ENCODE results near the gene SKOR1. TPM values are rescaled to one million over a fixed set of nuclear protein-coding genes. Genes with fewer than 3 reads are reported as not detected.

The SKOR1 gene, protein sequence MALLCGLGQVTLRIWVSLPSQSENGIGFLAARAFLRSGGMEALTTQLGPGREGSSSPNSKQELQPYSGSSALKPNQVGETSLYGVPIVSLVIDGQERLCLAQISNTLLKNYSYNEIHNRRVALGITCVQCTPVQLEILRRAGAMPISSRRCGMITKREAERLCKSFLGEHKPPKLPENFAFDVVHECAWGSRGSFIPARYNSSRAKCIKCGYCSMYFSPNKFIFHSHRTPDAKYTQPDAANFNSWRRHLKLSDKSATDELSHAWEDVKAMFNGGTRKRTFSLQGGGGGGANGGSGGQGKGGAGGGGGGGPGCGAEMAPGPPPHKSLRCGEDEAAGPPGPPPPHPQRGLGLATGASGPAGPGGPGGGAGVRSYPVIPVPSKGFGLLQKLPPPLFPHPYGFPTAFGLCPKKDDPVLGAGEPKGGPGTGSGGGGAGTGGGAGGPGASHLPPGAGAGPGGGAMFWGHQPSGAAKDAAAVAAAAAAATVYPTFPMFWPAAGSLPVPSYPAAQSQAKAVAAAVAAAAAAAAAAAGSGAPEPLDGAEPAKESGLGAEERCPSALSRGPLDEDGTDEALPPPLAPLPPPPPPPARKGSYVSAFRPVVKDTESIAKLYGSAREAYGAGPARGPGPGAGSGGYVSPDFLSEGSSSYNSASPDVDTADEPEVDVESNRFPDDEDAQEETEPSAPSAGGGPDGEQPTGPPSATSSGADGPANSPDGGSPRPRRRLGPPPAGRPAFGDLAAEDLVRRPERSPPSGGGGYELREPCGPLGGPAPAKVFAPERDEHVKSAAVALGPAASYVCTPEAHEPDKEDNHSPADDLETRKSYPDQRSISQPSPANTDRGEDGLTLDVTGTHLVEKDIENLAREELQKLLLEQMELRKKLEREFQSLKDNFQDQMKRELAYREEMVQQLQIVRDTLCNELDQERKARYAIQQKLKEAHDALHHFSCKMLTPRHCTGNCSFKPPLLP
- total RNA-seq (1 to 10 TPM; 1.1 to 2.2 TPM), polyA plus RNA-seq (ENCODE audit: insufficient read depth, low read depth, low replicate concordance) (1.3 TPM)
- long read RNA-seq, donor 1: 0 reads
- long read RNA-seq, donor 2: 0 reads

DNA sequence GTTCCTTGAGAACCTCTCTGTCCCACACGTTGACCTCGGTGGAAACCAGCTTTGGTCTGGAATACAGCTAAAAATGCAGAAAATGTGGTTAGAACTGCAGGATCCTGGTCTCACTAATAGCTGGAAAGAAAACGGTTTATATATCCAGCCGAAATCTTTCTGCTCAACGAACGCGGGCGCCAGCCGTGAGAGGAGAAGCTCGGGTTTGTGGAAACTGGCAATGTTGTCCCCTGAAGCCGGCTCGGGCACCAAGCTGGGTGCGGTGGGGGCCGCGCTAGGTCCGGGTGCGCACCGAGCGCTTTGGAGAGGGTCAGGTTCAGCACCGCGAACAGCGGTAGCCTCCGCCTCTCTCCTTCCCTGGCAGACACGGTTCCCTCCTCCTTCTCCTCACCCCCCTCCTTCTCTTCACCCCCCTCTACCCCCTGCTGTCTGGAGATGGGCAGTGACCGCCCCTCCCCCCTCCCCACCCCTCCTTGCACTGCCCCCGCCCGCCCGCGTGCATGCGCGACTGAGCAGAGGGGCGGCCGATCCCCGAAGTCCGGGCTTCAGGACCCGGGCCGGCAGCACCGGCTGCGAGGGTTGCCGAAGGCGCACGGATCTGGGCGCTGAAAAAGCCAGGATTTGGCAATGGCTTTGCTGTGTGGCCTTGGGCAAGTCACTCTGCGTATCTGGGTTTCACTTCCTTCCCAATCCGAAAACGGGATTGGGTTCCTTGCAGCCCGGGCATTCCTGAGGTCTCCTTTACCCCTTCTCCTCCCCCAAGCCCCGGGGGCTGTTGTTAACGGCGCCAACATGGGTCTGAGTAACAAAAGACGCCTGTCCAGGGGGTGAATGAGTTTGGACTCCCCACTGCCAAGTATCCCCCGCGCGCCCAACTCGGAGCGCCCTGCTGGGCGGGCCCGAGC lies at the start of gene SKOR1:
SKOR1 (plus strand) TSS at position 534 of the 905 bp plus-strand sequence; CDS start at position 628, 94 bp downstream.
- Histone ChIP-seq H3K4me3 (no peak within 1 kb of the TSS), H3K4me1 (peaks cover 15% of the 10 kb centered on the region), H3K27me3 (peaks cover 7% of the 10 kb centered on the region), H3K27ac (no peak within 1 kb of the TSS), H3K9me3 (no peaks in the 10 kb centered on the region), H3K36me3 (ENCODE audit: low read depth, missing control alignments) (no peaks in the 10 kb centered on the region)
- DNase-seq: no peak
- intact Hi-C loops (cut with DNase I; ENCODE audit: low total_unique reads): no loop called here
- TF ChIP-seq, protein P1, sequence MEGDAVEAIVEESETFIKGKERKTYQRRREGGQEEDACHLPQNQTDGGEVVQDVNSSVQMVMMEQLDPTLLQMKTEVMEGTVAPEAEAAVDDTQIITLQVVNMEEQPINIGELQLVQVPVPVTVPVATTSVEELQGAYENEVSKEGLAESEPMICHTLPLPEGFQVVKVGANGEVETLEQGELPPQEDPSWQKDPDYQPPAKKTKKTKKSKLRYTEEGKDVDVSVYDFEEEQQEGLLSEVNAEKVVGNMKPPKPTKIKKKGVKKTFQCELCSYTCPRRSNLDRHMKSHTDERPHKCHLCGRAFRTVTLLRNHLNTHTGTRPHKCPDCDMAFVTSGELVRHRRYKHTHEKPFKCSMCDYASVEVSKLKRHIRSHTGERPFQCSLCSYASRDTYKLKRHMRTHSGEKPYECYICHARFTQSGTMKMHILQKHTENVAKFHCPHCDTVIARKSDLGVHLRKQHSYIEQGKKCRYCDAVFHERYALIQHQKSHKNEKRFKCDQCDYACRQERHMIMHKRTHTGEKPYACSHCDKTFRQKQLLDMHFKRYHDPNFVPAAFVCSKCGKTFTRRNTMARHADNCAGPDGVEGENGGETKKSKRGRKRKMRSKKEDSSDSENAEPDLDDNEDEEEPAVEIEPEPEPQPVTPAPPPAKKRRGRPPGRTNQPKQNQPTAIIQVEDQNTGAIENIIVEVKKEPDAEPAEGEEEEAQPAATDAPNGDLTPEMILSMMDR (IDR thresholded peaks at IDR 0.05): no peak
- no peak for TF ChIP-seq POLR2A (IDR thresholded peaks at IDR 0.05)
- WGBS, 2 donors: 0 to 2% methylated on average over 24 to 56 of the region's 58 CpGs

DNA sequence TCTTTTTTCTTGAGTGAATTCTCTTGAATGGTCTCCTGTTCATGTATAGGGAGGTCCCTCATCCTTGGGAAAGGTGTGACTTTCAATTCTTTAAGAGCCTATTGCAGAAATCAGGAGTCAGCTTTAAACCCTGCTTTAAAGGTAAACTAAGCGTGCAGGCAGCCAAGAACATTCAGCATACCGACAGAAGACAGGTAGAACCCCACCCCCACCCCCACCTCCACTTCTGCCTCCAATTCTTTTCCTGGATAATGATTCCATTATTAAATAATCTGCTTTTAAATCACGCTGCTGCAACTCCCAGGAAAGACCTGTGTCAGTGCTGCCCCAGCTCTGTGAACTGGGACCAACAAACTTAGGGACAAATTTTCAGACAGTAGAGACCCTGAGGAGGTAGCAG lies 49.3 kb upstream of the SKOR1 start:
- Histone ChIP-seq H3K36me3 (ENCODE audit: low read depth, missing control alignments) (no peaks in the 10 kb centered on the region), H3K27me3 (no peaks in the 10 kb centered on the region), H3K4me1 (no peaks in the 10 kb centered on the region), H3K4me3 (no peak overlapping the region), H3K27ac (no peak overlapping the region), H3K9me3 (no peaks in the 10 kb centered on the region)
- 93 to 94% methylated on average over 3 of the region's 3 CpGs for WGBS, 2 donors
- intact Hi-C loops (cut with DNase I; ENCODE audit: low total_unique reads): no loop called here
- DNase-seq: no peak
- TF ChIP-seq, protein P1 (IDR thresholded peaks at IDR 0.05): no peak
- no peak for TF ChIP-seq POLR2A (IDR thresholded peaks at IDR 0.05)

DNA sequence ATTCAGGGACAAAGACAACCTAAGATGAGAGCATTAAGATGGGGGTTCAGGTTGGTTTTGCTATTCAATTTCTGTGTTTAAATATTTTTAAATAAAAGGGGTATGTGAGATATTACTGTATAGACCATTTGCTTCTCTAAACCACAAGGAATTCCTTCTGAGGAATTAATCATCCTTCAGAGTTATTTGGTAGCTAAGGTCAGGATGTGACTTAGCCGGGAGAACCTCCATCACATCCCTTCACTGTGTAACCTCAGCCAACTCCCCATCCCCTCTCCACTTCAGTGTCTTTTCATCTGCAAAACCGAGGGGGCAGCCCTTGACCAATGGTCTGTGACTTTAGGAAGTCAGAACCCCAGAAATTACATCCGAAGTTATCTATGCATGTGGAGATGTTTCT lies 48.7 kb upstream of the SKOR1 start:
- no peak overlapping the region for H3K4me3 ChIP-seq
- 78 to 79% methylated on average over 3 of the region's 3 CpGs for WGBS, 2 donors
- H3K4me1 ChIP-seq: no peaks in the 10 kb centered on the region
- DNase-seq: no peak
- no peaks in the 10 kb centered on the region for H3K27me3 ChIP-seq
- no peaks in the 10 kb centered on the region for H3K36me3 ChIP-seq (ENCODE audit: low read depth, missing control alignments)
- intact Hi-C loops (cut with DNase I; ENCODE audit: low total_unique reads): no loop called here
- TF ChIP-seq, protein P1 (IDR thresholded peaks at IDR 0.05): no peak
- no peak for TF ChIP-seq POLR2A (IDR thresholded peaks at IDR 0.05)
- no peaks in the 10 kb centered on the region for H3K9me3 ChIP-seq
- no peak overlapping the region for H3K27ac ChIP-seq

DNA sequence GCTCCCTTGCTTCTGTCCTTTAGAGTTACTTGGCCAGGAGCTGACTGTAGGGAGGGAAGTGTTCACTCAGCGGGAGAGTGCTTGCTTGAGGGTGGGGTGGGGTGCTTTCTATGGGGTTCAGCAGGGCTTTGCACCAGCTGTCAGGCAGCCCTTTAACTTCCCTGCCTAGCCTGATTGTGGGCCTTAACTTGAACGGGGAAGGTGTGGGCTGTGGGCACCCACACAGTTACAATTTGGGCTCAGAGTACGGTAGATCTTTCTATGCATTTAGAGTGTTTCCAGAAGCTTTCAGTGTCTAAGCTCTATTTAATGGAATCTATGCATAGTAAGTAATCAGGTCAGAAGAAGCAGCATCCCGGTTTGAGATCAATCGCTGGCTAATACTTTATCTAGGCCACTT lies 48.2 kb upstream of the SKOR1 start:
- intact Hi-C loops (cut with DNase I; ENCODE audit: low total_unique reads): no loop called here
- H3K27me3 ChIP-seq: no peaks in the 10 kb centered on the region
- no peaks in the 10 kb centered on the region for H3K4me1 ChIP-seq
- no peak overlapping the region for H3K4me3 ChIP-seq
- H3K27ac ChIP-seq: no peak overlapping the region
- no peak for TF ChIP-seq POLR2A (IDR thresholded peaks at IDR 0.05)
- TF ChIP-seq, protein P1 (IDR thresholded peaks at IDR 0.05): no peak
- 83 to 87% methylated on average over 5 of the region's 5 CpGs for WGBS, 2 donors
- no peaks in the 10 kb centered on the region for H3K9me3 ChIP-seq
- H3K36me3 ChIP-seq (ENCODE audit: low read depth, missing control alignments): no peaks in the 10 kb centered on the region
- no peak for DNase-seq
